Measurements from ENCODE around the gene HAND1. TPM values are rescaled to one million over a fixed set of nuclear protein-coding genes. Genes with fewer than 3 reads are reported as not detected.

The HAND1 gene
- total RNA-seq, result not detected

GRCh38 chr5:154478224-154478565, at the start of gene HAND1:
HAND1 (minus strand) TSS chr5:154478227; CDS start chr5:154478008, 219 bp downstream.
- Mint-ChIP-seq H3K36me3 (ENCODE audit: low read depth) (peaks cover 3% of the 10 kb centered on the region), H3K27me3 (peaks cover 93% of the 10 kb centered on the region), H3K27ac (no peak within 1 kb of the TSS), H3K4me1 (peaks cover 31% of the 10 kb centered on the region), H3K4me3 (no peak within 1 kb of the TSS), H3K9me3 (no peaks in the 10 kb centered on the region)
- DNase-seq, result no peak
- ChIA-PET CTCF (interaction anchor here (1.9 kb wide), 1 partner anchor 406 kb away, joined by 5 read pairs; no protein-coding TSS in a partner anchor), POLR2A (no interaction called here)

GRCh38 chr5:154526231-154527226, 48.5 kb upstream of the HAND1 start:
- Mint-ChIP-seq H3K36me3 (ENCODE audit: low read depth) (no peaks in the 10 kb centered on the region), H3K9me3 (no peaks in the 10 kb centered on the region), H3K27ac (no peak overlapping the region), H3K27me3 (peaks cover 26% of the 10 kb centered on the region), H3K4me3 (no peak overlapping the region), H3K4me1 (no peaks in the 10 kb centered on the region)
- DNase-seq, result no peak
- POLR2A ChIA-PET, result no interaction called here
- CTCF ChIA-PET, result no interaction called here

- no peak for DNase-seq
- Mint-ChIP-seq H3K27ac (no peak overlapping the region), H3K27me3 (peaks cover 28% of the 10 kb centered on the region), H3K36me3 (ENCODE audit: low read depth) (no peaks in the 10 kb centered on the region), H3K9me3 (no peaks in the 10 kb centered on the region), H3K4me3 (no peak overlapping the region), H3K4me1 (no peaks in the 10 kb centered on the region)
- POLR2A ChIA-PET, result no interaction called here
- CTCF ChIA-PET, result no interaction called here
Observed at GRCh38 chr5:154524859-154525258, 46.8 kb upstream of the HAND1 start.

- H3K36me3 Mint-ChIP-seq (ENCODE audit: low read depth), result no peaks in the 10 kb centered on the region
- peaks cover 33% of the 10 kb centered on the region for H3K27me3 Mint-ChIP-seq
Observed at GRCh38 chr5:154524181-154524580, 46.2 kb upstream of the HAND1 start.

GRCh38 chr5:154523709-154524108, 45.7 kb upstream of the HAND1 start:
- H3K27me3 Mint-ChIP-seq, result peaks cover 32% of the 10 kb centered on the region
- no peaks in the 10 kb centered on the region for H3K9me3 Mint-ChIP-seq
- no peaks in the 10 kb centered on the region for H3K36me3 Mint-ChIP-seq (ENCODE audit: low read depth)
- H3K27ac Mint-ChIP-seq, result no peak overlapping the region
- ChIA-PET POLR2A (no interaction called here), CTCF (no interaction called here)
- no peaks in the 10 kb centered on the region for H3K4me1 Mint-ChIP-seq
- DNase-seq, result no peak
- H3K4me3 Mint-ChIP-seq, result no peak overlapping the region

More at GRCh38 chr5:154524181-154524580, 46.2 kb upstream of the HAND1 start:
- Mint-ChIP-seq H3K4me1 (no peaks in the 10 kb centered on the region), H3K4me3 (no peak overlapping the region), H3K9me3 (no peaks in the 10 kb centered on the region), H3K27ac (no peak overlapping the region)
- no peak for DNase-seq
- ChIA-PET CTCF (no interaction called here), POLR2A (no interaction called here)

GRCh38 chr5:154523104-154523503, 45.1 kb upstream of the HAND1 start:
- DNase-seq, result no peak
- Mint-ChIP-seq H3K9me3 (no peaks in the 10 kb centered on the region), H3K27ac (no peak overlapping the region), H3K4me1 (no peaks in the 10 kb centered on the region), H3K27me3 (peaks cover 30% of the 10 kb centered on the region), H3K36me3 (ENCODE audit: low read depth) (no peaks in the 10 kb centered on the region), H3K4me3 (no peak overlapping the region)
- ChIA-PET CTCF (no interaction called here), POLR2A (no interaction called here)

- H3K9me3 Mint-ChIP-seq, result no peaks in the 10 kb centered on the region
- ChIA-PET CTCF (no interaction called here), POLR2A (no interaction called here)
- peaks cover 25% of the 10 kb centered on the region for H3K27me3 Mint-ChIP-seq
- no peak for DNase-seq
- H3K36me3 Mint-ChIP-seq (ENCODE audit: low read depth), result no peaks in the 10 kb centered on the region
- H3K4me1 Mint-ChIP-seq, result no peaks in the 10 kb centered on the region
- no peak overlapping the region for H3K27ac Mint-ChIP-seq
- no peak overlapping the region for H3K4me3 Mint-ChIP-seq
Observed at GRCh38 chr5:154522284-154522683, 44.3 kb upstream of the HAND1 start.

GRCh38 chr5:154521756-154522155, 43.7 kb upstream of the HAND1 start:
- ChIA-PET POLR2A (no interaction called here), CTCF (interaction anchor here (1.1 to 2.1 kb wide), 4 partner anchors 9 to 56 kb away, joined by 3 to 9 read pairs (median 6); no protein-coding TSS in a partner anchor)
- no peak overlapping the region for H3K4me3 Mint-ChIP-seq
- H3K9me3 Mint-ChIP-seq, result no peaks in the 10 kb centered on the region
- no peaks in the 10 kb centered on the region for H3K36me3 Mint-ChIP-seq (ENCODE audit: low read depth)
- DNase-seq, result no peak
- no peak overlapping the region for H3K27ac Mint-ChIP-seq
- peaks cover 25% of the 10 kb centered on the region for H3K27me3 Mint-ChIP-seq
- no peaks in the 10 kb centered on the region for H3K4me1 Mint-ChIP-seq

- no peak overlapping the region for H3K27ac Mint-ChIP-seq
- H3K36me3 Mint-ChIP-seq (ENCODE audit: low read depth), result no peaks in the 10 kb centered on the region
- POLR2A ChIA-PET, result no interaction called here
- H3K4me1 Mint-ChIP-seq, result no peaks in the 10 kb centered on the region
- H3K4me3 Mint-ChIP-seq, result no peak overlapping the region
- CTCF ChIA-PET, result interaction anchor here (0.6 to 2.1 kb wide), 13 partner anchors 8 to 507 kb away, joined by 3 to 9 read pairs (median 3); no protein-coding TSS in a partner anchor
- no peak for DNase-seq
- no peaks in the 10 kb centered on the region for H3K9me3 Mint-ChIP-seq
- peaks cover 25% of the 10 kb centered on the region for H3K27me3 Mint-ChIP-seq
Observed at GRCh38 chr5:154520861-154521453, 42.9 kb upstream of the HAND1 start.

GRCh38 chr5:154519359-154519758, 41.3 kb upstream of the HAND1 start:
- H3K4me1 Mint-ChIP-seq, result peaks cover 5% of the 10 kb centered on the region
- POLR2A ChIA-PET, result no interaction called here
- H3K9me3 Mint-ChIP-seq, result no peaks in the 10 kb centered on the region
- peaks cover 30% of the 10 kb centered on the region for H3K27me3 Mint-ChIP-seq
- CTCF ChIA-PET, result interaction anchor here (1.6 kb wide), 1 partner anchor 19 kb away, joined by 3 read pairs; no protein-coding TSS in a partner anchor
- no peaks in the 10 kb centered on the region for H3K36me3 Mint-ChIP-seq (ENCODE audit: low read depth)
- H3K4me3 Mint-ChIP-seq, result no peak overlapping the region
- no peak overlapping the region for H3K27ac Mint-ChIP-seq
- no peak for DNase-seq

- H3K27me3 Mint-ChIP-seq, result peaks cover 34% of the 10 kb centered on the region
- no peaks in the 10 kb centered on the region for H3K36me3 Mint-ChIP-seq (ENCODE audit: low read depth)
- CTCF ChIA-PET, result no interaction called here
- H3K4me3 Mint-ChIP-seq, result no peak overlapping the region
- no peak for DNase-seq
- H3K9me3 Mint-ChIP-seq, result no peaks in the 10 kb centered on the region
- H3K27ac Mint-ChIP-seq, result no peak overlapping the region
- peaks cover 12% of the 10 kb centered on the region for H3K4me1 Mint-ChIP-seq
- POLR2A ChIA-PET, result no interaction called here
Observed at GRCh38 chr5:154518438-154518867, 40.4 kb upstream of the HAND1 start.

GRCh38 chr5:154517810-154518437, 39.9 kb upstream of the HAND1 start:
- Mint-ChIP-seq H3K27ac (no peak overlapping the region), H3K27me3 (peaks cover 32% of the 10 kb centered on the region), H3K4me3 (no peak overlapping the region), H3K36me3 (ENCODE audit: low read depth) (no peaks in the 10 kb centered on the region), H3K4me1 (peaks cover 13% of the 10 kb centered on the region), H3K9me3 (no peaks in the 10 kb centered on the region)
- POLR2A ChIA-PET, result no interaction called here
- no peak for DNase-seq
- CTCF ChIA-PET, result no interaction called here

GRCh38 chr5:154517181-154517580, 39.2 kb upstream of the HAND1 start:
- Mint-ChIP-seq H3K36me3 (ENCODE audit: low read depth) (no peaks in the 10 kb centered on the region), H3K27me3 (peaks cover 30% of the 10 kb centered on the region), H3K27ac (no peak overlapping the region), H3K9me3 (no peaks in the 10 kb centered on the region), H3K4me3 (no peak overlapping the region), H3K4me1 (peaks cover 13% of the 10 kb centered on the region)
- ChIA-PET POLR2A (no interaction called here), CTCF (no interaction called here)
- no peak for DNase-seq
